CD4-positive, alpha-beta T cell treated with Interleukin-15 for 1 hour (primary cell): ENCODE results near the gene ME1.
"Not testable (repeated sequence)": the region's sequence is repeated elsewhere in the genome, so short reads cannot be mapped to it uniquely, and the experiment has no call there.

Experiments used
- DNase-seq: peaks from one replicate; pipeline ENCODE4 v3.0.0-alpha.2; 2020

Gene ME1

DNA sequence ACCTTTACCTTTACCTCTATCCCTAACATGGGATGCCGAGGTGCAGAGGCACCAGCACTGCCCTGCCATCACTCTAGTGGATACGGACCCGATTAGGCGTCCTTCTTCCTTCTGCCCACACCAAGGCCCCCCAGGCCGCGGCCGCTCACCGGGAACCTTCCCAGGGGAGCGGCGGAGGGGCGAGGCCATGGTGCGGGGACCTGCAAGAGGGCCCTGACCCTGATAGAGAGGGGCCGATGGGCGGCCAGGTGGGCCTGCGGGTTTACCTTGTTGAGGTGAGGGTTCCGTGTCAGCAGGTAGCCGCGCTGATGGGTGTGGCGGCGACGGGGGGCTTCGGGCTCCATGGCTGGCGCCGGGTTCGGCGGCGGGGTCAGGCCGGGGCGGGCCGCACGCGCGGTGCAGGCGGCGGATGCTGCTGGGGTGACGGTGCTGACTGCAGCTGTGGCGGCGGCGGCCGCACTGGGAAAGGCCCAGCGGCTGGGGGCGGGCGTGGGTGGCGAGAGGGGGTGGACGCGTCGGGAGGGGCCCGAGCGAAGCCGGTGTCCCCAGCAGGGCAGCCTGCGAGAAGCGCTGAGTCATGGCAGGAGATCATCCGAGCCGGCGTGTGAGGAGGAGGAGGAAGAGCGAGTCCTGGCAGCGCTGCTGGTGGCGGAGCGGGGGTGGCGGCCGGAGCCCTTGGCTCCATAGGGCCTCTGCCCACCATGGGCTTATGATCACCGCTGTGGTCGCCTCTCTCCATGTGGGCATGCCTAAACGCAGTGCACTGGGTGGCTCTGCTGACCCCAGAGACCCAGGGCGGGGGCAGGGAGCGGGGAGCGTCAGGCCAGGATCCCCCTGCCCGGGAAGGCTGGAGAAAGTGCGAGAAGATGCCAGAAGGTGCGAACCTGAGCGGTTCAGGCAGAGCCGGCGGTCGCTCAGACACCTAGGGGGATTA, at the start of gene ME1:
ME1 (minus strand) TSS at position 441 of the 934 bp plus-strand sequence; CDS start at position 344, 97 bp downstream.
- DNase-seq = peak; percentile 74

DNA sequence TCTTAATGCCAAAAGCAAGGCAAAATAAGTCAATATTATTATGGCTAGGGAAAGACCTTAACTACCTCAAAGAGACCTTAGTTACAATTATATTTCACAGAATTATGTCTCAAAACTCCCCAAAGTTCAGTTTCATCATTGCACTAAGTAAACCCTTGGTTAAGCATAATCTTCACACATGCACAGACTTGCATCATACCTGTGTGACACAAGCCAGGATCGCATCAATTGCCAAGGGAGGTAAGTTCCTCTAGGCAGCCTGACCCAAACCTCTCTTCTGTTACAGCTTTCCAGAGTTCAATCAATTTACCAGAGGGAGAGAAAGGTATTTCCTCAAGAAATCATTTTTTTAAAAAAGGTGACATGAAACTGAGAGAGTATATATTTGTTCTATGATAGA, 49.6 kb upstream of the ME1 start:
- DNase-seq = no peak

DNA sequence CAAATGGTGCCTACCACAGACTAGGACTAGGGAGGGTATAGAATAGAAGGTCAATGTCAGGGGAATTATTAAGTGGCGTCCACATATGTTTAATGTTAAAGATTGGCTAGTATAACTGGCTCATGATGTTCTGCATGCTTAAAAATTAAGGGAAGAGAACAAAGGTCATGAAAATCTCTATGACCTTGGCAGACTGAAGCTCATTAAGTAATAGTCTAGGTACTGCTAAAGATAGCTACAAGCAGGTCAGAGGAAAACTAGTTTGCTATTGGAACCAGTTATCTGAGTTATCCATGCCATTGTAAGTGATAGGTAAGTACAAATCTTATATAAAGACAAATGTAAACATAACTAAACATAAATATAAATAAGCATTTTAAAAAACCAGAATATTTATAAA, 48.5 kb upstream of the ME1 start:
- no peak for DNase-seq

DNA sequence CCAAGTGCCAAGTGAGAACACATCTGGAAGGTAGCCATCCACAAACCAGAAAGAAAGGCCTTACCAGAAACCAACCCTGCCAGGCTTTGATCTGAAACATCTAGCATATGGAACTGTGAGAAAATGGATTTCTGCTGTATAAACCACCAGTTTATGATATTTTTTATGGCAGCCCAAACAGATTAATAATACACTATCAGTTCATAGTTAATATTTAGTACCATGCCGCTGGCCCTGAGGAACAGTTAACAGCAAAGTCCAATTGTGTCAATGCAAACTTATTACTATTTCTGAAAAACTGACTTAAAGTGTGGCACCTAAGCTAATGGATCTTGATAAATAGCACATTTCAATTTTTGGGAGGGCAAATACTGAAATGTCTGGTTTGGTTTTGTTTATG, 46.1 kb upstream of the ME1 start:
- no peak for DNase-seq

DNA sequence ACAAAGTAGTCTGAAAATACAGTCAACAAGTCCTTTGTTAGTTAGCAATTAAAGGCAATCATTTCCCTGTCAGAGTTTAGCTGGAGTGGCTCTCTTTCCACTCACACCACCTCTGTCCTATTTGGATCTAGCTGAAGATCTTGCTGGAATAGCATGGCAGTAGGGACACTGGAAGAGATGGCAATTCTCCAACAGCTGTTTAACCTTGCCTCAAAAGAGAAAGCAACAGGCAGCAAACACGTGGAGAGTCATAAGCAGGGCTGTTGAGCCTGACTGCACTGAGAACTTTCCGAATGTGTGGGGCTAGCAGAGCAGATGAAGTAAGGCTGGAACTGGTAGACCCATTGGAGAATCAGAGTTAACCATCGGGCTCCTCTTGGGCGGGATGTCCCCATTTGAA, 43.5 kb upstream of the ME1 start:
- no peak for DNase-seq

DNA sequence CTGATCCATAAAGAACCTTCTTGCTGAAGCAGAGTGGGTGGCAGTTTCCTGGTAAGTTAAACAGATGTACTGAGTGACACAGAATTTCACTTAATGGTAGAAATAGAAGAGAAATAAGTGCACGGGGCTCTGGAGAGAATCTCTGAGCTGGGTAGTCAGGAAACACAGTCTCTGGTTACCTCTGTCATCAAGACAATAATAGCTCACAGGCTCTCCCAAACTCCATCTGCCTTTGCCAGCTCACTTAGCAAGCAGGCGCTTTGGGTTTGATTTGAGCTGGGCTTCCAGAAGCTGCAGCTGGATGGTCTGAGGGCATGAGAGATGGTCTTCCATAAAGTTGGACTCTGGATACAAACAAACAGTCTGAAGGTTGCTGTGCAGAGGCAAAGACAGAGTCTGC, 41.9 kb upstream of the ME1 start:
- DNase-seq = no peak

DNA sequence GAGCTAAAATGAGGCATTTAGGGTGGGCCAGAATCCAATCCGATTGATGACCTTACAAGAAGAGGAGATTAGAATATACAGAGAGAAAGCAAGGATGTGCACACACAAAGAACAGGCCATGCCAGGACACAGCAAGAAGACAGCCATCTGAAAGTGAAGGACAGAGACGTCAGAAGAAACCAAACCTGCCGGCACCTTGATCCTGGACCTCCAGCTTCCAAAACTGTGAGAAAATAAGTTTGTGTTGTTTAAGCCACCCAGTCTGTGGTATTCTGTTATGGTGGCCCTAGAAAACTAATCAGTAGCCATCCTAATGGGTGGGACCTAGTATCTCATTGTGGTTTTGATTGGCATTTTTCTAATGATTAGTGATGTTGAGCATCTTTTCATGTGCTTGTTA, 39.7 kb upstream of the ME1 start:
- no peak for DNase-seq

DNA sequence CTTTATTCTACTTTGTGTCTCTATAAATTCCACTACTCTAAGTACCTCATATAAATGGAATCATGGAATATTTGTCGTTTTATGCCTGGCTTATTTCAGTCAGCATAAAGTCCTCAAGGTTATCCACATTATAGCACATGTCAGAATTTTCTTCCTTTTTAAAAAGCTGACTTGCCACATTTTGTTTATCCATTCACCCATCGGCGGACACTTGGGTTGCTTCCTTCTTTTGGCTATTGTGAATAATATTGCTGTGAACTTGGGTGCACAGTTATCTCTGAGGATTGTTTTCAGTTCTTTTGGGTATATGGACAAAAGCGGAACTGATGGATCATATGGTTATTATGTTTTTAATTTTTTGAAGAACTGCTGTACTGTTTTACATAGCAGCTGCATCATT, 39.1 kb upstream of the ME1 start:
- no peak for DNase-seq

DNA sequence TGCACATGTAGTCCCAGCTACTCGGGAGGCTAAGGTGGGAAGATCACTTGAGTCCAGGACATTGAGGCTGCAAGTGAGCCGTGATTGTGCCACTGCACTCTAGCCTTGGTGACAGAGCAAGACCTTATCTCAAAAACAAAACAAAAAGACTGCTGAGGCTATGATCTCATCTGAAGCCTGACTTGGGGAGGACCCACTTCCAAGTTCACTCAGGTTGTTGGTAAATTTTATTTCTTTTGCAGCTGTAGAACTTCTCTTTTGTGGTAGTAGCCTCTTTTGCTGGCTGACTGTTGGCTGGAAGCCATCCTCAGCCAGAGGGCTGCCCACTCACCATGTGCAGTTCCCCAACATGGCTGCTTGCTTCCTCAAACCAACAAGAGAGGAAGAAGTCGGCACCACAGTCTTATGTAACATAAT, 36.8 kb upstream of the ME1 start:
- peak; percentile 63 for DNase-seq

DNA sequence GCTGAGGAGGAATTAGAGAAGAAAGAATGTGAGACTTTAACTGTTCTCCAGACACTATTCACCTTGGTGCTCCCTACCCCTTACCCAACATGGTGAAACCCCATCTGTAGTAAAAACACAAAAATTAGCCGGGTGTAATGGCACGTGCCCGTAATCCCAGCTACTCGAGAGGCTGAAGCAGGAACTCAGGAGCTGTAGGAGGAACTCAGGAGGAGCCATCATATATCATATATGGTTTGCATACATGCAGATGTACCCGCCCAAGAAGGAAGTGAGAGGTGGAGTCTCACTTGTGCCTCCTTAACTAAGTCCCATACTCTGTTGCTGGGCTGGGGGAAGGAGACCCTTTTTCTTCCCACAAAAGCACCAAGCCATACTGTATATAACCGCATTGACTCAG, 35.5 kb upstream of the ME1 start:
- DNase-seq = no peak

DNA sequence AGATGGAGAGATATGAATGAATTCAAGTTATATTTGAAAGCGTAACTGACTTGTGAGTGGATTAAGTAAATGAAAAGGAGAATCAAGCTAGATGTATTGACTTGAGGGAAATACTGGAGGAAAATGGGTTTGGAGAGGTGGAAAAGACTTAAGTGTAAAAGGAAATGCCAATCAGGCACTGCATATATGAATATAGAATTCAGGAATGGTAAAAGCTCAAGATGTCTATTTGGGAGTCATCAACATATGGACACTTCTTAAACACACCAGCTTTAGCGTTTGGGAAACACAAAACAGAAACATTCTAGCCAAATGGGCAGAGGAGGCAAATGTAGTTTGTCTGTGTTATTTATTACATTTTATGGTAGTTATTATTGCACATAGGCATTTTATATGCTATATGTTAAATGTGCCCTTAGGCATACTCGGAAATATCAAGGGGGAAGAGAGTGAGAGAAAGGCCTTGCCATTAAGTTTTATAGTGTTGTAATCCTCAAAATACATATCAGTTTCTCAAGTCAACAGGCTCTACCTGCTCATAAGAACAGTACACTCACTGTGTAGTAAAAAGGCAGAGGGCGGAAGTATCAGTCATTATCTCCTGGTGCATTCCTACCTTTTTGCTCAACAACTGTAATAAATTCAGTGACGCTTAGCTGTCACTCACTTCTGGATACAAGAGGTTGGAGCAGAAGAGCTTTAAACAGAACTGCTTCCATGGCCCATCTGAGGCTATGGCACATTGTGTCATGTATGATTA, 33.7 kb upstream of the ME1 start:
- DNase-seq = no peak

DNA sequence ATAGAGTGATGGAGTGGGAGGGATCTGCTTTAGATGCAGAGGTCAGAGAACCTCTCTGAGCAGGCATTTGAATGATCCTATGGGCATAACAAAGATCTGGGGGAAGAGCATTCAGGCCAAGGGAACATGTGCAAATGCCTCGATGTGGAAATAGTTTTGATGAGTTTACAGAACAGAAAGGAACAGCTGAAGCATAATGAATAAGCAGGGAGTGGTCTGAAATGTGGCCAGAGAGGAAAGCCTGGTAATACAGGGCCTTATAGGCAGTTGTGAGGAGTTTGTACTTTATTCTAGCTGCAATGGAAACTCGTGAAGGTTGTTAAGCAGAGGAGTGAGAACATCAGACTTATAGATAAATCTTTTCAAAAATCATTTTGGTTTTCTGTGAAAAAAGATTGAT, 33.0 kb upstream of the ME1 start:
- no peak for DNase-seq

DNA sequence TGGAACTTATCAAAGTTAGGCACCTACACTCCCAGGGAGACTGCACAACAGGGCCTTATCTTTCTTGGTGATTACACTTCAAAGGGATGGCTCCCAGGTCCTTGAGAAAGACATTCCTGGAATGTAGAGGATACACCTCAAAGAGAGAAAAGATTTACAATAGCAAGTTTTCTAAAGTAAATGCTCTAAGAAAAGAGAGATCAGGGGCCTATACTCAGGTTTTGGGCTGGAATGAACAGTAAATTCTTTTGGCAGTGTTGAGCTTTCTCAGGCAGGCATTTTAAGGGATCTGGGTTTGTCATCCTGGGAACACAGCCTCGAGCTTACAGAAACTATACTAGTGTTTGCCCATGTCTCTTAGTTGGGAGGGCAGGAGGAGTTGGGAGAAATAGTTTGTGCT, 31.7 kb upstream of the ME1 start:
- no peak for DNase-seq

DNA sequence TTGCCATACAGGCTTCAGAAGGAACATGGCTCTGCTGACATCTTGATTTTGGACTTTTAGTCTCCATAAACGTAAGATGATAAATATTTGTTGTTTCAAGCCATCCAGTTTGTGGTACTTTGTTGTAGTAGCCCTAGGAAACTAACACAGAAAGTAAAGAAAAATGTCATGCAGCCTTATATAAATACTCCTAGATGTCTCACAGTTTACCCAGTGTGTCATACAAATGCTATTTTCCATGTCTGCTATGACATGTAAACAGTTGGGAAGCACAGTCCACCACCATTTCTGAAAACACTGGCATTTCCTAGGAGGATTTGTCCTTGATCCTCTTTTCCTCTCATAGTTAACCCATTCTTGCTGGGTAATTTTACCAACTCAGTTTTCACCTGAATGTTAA, 30.6 kb upstream of the ME1 start:
- DNase-seq = no peak

DNA sequence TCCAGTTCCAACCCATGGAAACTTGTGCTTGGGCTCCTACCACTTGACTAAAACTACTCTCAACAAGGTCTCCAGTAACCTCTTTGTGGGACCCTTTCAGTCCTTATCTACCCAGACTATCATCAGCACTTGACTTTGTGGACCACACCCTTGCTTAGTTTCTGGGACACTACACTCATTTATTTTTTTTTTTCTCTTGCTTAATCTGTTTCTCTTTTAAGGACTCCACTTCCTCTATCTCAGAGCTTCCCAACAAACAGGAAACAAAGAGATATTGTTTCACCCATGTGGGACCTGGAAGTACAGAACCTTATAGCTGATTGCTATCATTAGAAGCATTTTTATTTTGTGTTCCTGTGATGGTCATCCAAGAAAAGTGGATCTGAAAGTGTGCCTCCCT, 28.8 kb upstream of the ME1 start:
- DNase-seq = no peak

DNA sequence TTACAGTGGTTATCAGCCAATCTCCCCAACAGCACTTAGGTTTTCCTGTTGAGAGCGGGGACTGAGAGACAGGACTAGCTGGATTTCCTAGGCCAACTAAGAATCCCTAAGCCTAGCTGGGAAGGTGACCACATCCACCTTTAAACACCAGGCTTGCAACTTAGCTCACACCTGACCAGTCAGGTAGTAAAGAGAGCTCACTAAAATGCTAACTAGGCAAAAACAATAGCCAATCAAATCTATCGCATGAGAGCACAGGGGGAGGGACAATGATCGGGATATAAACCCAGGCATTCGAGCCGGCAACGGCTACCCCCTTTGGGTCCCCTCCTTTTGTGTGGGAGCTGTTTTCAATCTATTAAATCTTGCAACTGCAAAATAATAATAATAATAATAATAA, 19.2 kb upstream of the ME1 start:
- not testable (repeated sequence) for DNase-seq

DNA sequence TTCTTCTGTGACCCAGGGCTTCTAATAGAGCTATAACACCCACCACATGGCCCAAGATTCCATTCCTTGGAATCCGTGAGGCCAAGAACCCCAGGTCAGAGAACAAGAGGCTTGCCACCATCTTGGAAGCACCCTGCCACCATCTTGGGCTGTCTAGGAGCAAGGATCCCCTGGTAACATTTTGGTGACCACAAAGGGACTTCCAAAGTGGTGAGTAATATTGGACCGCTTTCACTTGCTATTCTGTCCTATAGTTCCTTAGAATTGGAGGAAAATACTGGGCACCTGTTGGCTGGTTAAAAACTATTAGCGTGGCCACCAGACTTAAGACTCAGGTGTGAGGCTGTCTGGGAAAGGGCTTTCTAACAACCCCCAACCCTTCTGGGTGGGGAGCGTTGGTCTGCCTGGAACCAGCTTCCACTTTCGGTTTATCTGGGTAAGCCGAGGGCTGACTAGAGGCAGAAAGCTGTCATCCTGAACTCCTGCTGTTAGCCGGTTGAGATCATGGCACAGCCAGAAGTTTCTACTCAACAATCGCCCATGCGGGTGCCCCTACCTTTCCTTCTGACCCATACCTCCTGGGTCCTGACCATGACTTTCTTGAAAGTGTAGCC, 13.3 kb upstream of the ME1 start:
- DNase-seq = not testable (repeated sequence)

DNA sequence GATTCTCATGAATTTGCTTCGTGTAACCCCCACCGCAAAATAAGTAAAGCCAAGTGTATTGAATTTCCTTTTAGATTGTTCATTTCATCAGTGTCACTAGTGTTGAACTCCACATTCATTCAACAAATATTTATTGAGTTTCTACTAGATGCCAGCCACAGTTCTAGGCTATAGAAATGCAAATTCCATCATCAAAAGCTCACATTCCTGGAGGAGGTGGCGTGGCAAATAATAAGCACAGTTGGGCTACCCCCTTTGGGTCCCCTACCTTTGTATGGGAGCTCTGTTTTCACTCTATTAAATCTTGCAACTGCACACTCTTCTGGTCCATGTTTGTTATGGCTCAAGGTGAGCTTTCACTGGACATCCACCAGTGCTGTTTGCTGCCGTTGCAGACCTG, 12.7 kb upstream of the ME1 start:
- no peak for DNase-seq

DNA sequence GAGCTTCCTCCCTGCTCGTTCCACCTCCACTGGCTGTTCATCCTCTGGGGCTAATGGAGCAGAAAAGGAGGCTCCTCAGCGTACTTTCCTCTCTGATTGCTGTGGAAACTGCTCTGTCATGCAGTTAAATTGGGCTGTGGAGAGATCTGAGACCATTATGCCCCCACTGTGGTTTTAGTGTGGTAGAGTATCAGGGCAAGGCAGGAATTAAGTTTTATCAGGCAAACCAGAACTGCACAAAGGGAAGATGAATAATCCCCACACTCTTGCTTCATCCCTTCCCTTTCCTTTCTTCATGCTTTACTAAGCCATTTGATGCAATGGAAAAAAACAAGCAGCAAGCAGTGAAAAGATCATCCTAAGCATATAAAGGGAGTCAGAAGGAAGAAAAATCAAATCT, 11.9 kb upstream of the ME1 start:
- no peak for DNase-seq

DNA sequence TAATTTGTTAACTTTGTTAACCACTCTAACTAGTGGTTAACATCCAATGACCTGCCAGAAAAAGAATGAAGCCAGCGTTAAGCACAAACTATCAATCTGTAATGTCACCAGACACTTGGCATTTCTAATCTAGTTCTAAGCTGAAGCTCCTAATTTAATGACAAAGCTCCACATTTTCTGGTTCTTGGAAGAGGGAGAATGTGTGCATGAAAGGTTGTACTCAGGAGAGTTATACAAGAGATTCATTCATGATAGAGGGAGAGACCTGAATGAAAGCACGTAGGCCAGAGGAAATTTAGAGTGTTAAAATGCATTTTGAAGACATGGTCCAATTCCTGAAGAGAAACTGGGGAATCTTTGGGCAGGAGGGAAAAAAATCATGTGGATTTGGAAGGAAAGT, 8.3 kb upstream of the ME1 start:
- no peak for DNase-seq

DNA sequence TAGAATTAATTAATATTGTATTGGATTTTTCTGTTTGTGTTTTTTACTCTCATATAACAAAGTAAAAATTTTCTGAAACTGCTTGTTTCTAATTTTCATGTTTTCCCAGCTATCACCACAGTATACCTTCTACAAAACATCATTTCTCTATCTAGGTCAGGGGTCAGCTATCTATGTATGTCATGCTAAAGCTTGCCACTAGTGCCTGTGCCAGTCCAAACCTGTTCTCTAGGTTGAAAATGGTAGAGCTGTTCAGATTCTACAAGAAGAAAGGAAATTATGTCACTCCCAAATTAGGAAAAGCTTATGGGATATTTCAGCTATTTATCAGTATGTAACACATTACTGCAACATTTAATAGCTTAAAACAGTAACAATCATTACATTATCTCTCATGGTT, 5.8 kb upstream of the ME1 start:
- no peak for DNase-seq

DNA sequence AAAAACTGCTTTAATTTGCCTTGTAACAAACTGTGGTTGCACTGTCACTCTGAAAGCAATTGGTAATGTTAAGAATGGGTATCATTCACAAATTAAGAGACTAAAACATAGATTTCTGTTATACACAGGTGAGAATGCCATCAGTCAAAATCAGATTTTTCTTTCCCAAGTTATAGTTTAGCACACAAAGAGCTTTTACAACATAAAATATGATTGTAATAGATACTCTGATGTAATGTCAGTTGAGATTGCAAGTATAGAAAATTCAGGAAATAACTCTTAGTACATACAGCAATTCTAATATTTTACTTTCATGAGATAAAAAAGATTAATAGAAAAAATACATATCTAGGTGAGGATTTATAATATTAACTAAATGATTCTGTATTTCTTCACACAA, 2.3 kb upstream of the ME1 start:
- no peak for DNase-seq

DNA sequence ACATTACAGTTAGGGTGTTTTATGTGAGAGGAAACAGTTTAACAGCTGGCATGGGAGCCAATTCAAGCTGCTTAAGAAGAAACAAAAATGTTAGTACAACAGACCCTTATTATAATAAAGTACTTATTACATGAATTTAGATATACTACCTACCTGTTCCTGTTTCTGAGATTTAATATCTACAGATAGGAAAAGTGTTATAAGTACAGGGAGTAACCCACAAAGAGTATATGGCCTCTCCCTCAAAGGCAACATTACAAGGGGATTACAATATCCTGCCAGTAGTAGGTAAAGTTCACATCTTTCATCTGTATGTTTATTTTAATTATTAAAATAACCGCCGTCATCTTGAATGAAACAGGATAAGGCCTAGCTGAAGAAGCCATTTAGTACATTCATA, 1.8 kb upstream of the ME1 start:
- DNase-seq = no peak
